Measurements from ENCODE around the gene HBM. TPM values are rescaled to one million over a fixed set of nuclear protein-coding genes. Genes with fewer than 3 reads are reported as not detected.

The HBM gene
- total and polyA plus RNA-seq, 4 donors, result 0.28 to 2,893 TPM; not detected in 2

GRCh38 chr16:191831-192230 is 26.1 kb downstream of the HBM start:
- peaks cover 22 to 72% (median 57%) of the 10 kb centered on the region in 4 donors for H3K36me3 ChIP-seq (ENCODE audit: control insufficient read depth in 4 of 4, insufficient read depth in 3 of 4, low read depth in 1 of 4, low read length in 3 of 4)
- TF ChIP-seq FOXA2 (IDR thresholded peaks at IDR 0.05), result no peak
- no peak for TF ChIP-seq NR2F2 (IDR thresholded peaks at IDR 0.05)
- TF ChIP-seq CTCF (IDR thresholded peaks at IDR 0.05; ENCODE audit: low read depth, low read length, missing input control), result no peak
- TF ChIP-seq REST (IDR thresholded peaks at IDR 0.05), result no peak
- TF ChIP-seq JUND (IDR thresholded peaks at IDR 0.05), result no peak
- no peak for TF ChIP-seq HNF4A (conservative IDR thresholded peaks at IDR 0.05)
- no peak for TF ChIP-seq MAX (IDR thresholded peaks at IDR 0.05)
- no peak for TF ChIP-seq RXRA (IDR thresholded peaks at IDR 0.05)
- no peak for TF ChIP-seq HNF4G (IDR thresholded peaks at IDR 0.05)
- TF ChIP-seq ZBTB33 (IDR thresholded peaks at IDR 0.05), result no peak
- no peak for TF ChIP-seq RAD21 (IDR thresholded peaks at IDR 0.05)
- no peak for TF ChIP-seq ATF3 (IDR thresholded peaks at IDR 0.05)
- TF ChIP-seq FOXA1 (IDR thresholded peaks at IDR 0.05), result no peak
- no peak for TF ChIP-seq YY1 (IDR thresholded peaks at IDR 0.05)
- no peak for TF ChIP-seq GABPA (IDR thresholded peaks at IDR 0.05 in 1 of 2, conservative IDR thresholded peaks at IDR 0.05 in 1 of 2)
- no peak for TF ChIP-seq SP1 (IDR thresholded peaks at IDR 0.05)
- WGBS, result 97% methylated on average over 4 of the region's 4 CpGs
- H3K27me3 ChIP-seq (ENCODE audit: control insufficient read depth in 4 of 4, insufficient read depth in 4 of 4, low read length in 3 of 4), result no peaks in the 10 kb centered on the region
- H3K4me3 ChIP-seq (ENCODE audit: low read depth in 1 of 3, low read length in 3 of 3), result no peak overlapping the region
- no peak for DNase-seq (ENCODE audit: low spot score)
- no peak overlapping the region for H3K27ac ChIP-seq (ENCODE audit: low read depth in 1 of 2, low read length in 2 of 2)
- no peaks in the 10 kb centered on the region for H3K4me1 ChIP-seq (ENCODE audit: control insufficient read depth in 4 of 4, insufficient read depth in 4 of 4, low read length in 3 of 4)
- H3K9ac ChIP-seq (ENCODE audit: low read depth in 1 of 2, low read length in 2 of 2), result no peak overlapping the region
- H3K9me3 ChIP-seq (ENCODE audit: control insufficient read depth in 4 of 4, low read length in 3 of 4), result no peaks in the 10 kb centered on the region

- DNase-seq (ENCODE audit: low spot score), result no peak
- WGBS, result 96% methylated on average over 11 of the region's 11 CpGs
- Histone ChIP-seq H3K9me3 (ENCODE audit: control insufficient read depth in 4 of 4, low read length in 3 of 4) (no peaks in the 10 kb centered on the region), H3K4me1 (ENCODE audit: control insufficient read depth in 4 of 4, insufficient read depth in 4 of 4, low read length in 3 of 4) (no peaks in the 10 kb centered on the region), H3K9ac (ENCODE audit: low read depth in 1 of 2, low read length in 2 of 2) (no peak overlapping the region), H3K27ac (ENCODE audit: low read depth in 1 of 2, low read length in 2 of 2) (no peak overlapping the region), H3K4me3 (ENCODE audit: low read depth in 1 of 3, low read length in 3 of 3) (no peak overlapping the region), H3K27me3 (ENCODE audit: control insufficient read depth in 4 of 4, insufficient read depth in 4 of 4, low read length in 3 of 4) (no peaks in the 10 kb centered on the region), H3K36me3 (ENCODE audit: control insufficient read depth in 4 of 4, insufficient read depth in 3 of 4, low read depth in 1 of 4, low read length in 3 of 4) (peaks cover 27 to 70% (median 58%) of the 10 kb centered on the region in 4 donors)
- TF ChIP-seq GABPA (IDR thresholded peaks at IDR 0.05 in 1 of 2, conservative IDR thresholded peaks at IDR 0.05 in 1 of 2) (no peak), CTCF (IDR thresholded peaks at IDR 0.05; ENCODE audit: low read depth, low read length, missing input control) (no peak), SP1 (IDR thresholded peaks at IDR 0.05) (no peak), ATF3 (IDR thresholded peaks at IDR 0.05) (no peak), TAF1 (conservative IDR thresholded peaks at IDR 0.05) (no peak), HNF4G (IDR thresholded peaks at IDR 0.05) (no peak), YY1 (IDR thresholded peaks at IDR 0.05) (no peak), RXRA (IDR thresholded peaks at IDR 0.05) (no peak), RAD21 (IDR thresholded peaks at IDR 0.05) (no peak), NR2F2 (IDR thresholded peaks at IDR 0.05) (no peak), EGR1 (IDR thresholded peaks at IDR 0.05; ENCODE audit: low read depth in 2 of 2) (no peak), JUND (IDR thresholded peaks at IDR 0.05) (no peak), ZBTB33 (IDR thresholded peaks at IDR 0.05) (no peak), FOXA2 (IDR thresholded peaks at IDR 0.05) (no peak), MAX (IDR thresholded peaks at IDR 0.05) (no peak)
These were observed 26.9 kb downstream of the HBM start for GRCh38 chr16:192686-193085.

Data from liver (tissue), 9 donors.